GM12872 (cell line): ENCODE measurements around the gene SENP5.

Experiments used
- CTCF ChIP-seq: IDR thresholded peaks from 3 replicates; pipeline ENCODE4 v1.5.1; 2011; ENCODE audit warnings: low read depth, mild to moderate bottlenecking, low read length, moderate library complexity; ENCODE audit not compliant: insufficient read depth

SENP5 gene

GRCh38 chr3:196974661-196975060 lies 106.9 kb downstream of the SENP5 start:
- TF ChIP-seq CTCF: no peak

DNA sequence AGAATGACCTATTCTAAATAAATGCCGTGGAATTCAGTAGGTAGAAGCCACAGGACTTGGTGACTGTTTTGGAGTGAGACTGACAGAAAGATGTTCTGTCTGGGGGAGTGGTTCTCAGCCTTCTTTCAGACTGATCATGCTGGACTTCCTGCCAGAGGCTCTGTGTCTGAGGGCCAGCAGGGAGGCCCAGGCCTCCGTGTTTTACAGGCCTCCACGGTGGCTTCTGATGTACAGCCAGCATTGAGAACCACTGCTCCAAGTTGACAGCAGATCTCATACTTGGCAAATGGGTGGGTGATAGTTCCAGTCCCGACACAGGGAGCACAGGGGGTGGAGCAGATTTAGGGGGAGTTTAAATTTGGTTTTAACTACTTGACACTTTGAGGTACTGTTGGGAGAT lies 107.6 kb downstream of the SENP5 start:
- no peak for TF ChIP-seq CTCF

GRCh38 chr3:196976941-196977340 lies 109.2 kb downstream of the SENP5 start:
- TF ChIP-seq CTCF: no peak

GRCh38 chr3:196979545-196979944 lies 111.8 kb downstream of the SENP5 start:
- no peak for TF ChIP-seq CTCF

DNA sequence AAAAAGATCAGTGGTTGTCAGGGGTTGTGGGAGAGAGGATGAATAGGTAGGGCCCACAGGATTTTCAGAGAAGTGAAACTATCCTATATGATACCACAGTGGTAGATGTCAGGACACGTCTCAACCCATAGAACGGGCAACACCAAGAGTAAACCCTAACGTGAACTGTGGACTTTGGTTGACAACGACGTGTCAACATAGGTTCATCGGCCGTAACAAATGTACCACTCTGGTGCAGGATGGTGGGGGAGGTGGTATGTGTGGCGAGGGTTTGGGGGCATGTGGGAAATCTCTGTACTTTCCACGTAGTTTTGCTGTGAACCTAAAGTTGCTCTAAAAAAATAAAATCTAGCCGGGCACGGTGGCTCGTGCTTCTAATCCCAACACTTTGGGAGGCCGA lies 113.9 kb downstream of the SENP5 start:
- TF ChIP-seq CTCF: no peak

- TF ChIP-seq CTCF: no peak
Measured at GRCh38 chr3:196983186-196983585, 115.5 kb downstream of the SENP5 start.
